Thymus (tissue), 11 donors: ENCODE data around the gene NRXN3. TPM values are rescaled to one million over a fixed set of nuclear protein-coding genes. Genes with fewer than 3 reads are reported as not detected.
A peak's percentile ranks its signal among the peaks of the same experiment; 100 is the strongest.

Experiments used
- DNase-seq, 9 donors: peaks; one replicate each; pipeline ENCODE4 v3.0.0-alpha.2; 2013; ENCODE audit warnings: low spot score in 9 of 9, low read depth in 6 of 9, missing footprints in 1 of 9
- H3K27ac ChIP-seq, 2 donors: one replicate each; pipeline ENCODE4 v1.5.1; 2013; ENCODE audit warnings: control low read depth in 1 of 2, low read depth in 1 of 2, low read length in 1 of 2, mild to moderate bottlenecking in 1 of 2, moderate library complexity in 1 of 2
- H3K27me3 ChIP-seq, 2 donors: one replicate each; pipeline ENCODE4 v1.5.1; 2013; ENCODE audit warnings: low read length in 1 of 2; ENCODE audit not compliant: control insufficient read depth in 2 of 2, insufficient read depth in 1 of 2
- H3K36me3 ChIP-seq, 2 donors: one replicate each; pipeline ENCODE4 v1.5.1; 2013; ENCODE audit warnings: low read length in 1 of 2, mild to moderate bottlenecking in 1 of 2, moderate library complexity in 1 of 2; ENCODE audit not compliant: control insufficient read depth in 2 of 2, insufficient read depth in 2 of 2
- H3K4me1 ChIP-seq, 2 donors: one replicate each; pipeline ENCODE4 v1.5.1; 2013; ENCODE audit warnings: low read length in 2 of 2; ENCODE audit not compliant: control insufficient read depth in 2 of 2, insufficient read depth in 2 of 2
- H3K4me3 ChIP-seq, 2 donors: one replicate each; pipeline ENCODE4 v1.5.1; 2013; ENCODE audit warnings: low read length in 2 of 2, control low read depth in 1 of 2, mild to moderate bottlenecking in 1 of 2
- H3K9me3 ChIP-seq, 2 donors: one replicate each; pipeline ENCODE4 v1.5.1; 2013; ENCODE audit warnings: low read length in 1 of 2, mild to moderate bottlenecking in 1 of 2; ENCODE audit not compliant: control insufficient read depth in 2 of 2, insufficient read depth in 1 of 2
- WGBS: extraction: QIAGEN DNeasy Blood & Tissue Kit; methylation state at CpG from one replicate; pipeline ENCODE4 v1.1.7; 2013; 5-methylcytosine and 5-hydroxymethylcytosine counted together
- polyA plus RNA-seq: library from polyadenylated mRNA; stranded (reverse); fragments of 200-250 nt; gene quantifications from one replicate; pipeline ENCODE4 v1.2.3, GENCODE V29; 2013
- total RNA-seq: library from RNA; stranded (reverse); fragments of 120-200 nt; gene quantifications from one replicate; pipeline ENCODE4 v1.2.4, GENCODE V29; 2013
- donor health status: healthy.

The NRXN3 gene
- total and polyA plus RNA-seq, 2 donors = 1.5 to 3.7 TPM

DNA sequence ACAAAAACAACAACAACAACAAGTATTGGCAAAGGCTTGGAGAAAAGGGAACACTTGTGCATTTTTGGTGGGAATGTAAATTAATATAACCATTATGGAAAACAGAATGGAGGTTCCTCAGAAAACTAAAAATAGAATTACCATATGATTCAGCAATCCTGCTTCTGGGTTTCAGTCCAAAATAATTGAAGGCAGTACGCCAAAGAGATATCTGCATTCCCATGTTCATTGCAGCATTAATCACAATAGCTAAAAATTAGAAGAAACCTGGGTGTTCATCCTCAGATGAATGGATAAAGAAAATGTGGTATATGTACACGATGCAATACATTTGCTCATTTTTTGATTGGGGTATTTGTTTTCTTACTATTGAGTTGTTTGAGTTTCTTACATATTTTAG lies 813.0 kb downstream of the NRXN3 start:
- Histone ChIP-seq H3K9me3 (no peaks in the 10 kb centered on the region), H3K4me3 (no peak overlapping the region), H3K4me1 (no peaks in the 10 kb centered on the region), H3K27ac (no peak overlapping the region), H3K27me3 (no peaks in the 10 kb centered on the region), H3K36me3 (no peaks in the 10 kb centered on the region)
- WGBS = 92% methylated on average over 2 of the region's 2 CpGs
- no peak for DNase-seq

DNA sequence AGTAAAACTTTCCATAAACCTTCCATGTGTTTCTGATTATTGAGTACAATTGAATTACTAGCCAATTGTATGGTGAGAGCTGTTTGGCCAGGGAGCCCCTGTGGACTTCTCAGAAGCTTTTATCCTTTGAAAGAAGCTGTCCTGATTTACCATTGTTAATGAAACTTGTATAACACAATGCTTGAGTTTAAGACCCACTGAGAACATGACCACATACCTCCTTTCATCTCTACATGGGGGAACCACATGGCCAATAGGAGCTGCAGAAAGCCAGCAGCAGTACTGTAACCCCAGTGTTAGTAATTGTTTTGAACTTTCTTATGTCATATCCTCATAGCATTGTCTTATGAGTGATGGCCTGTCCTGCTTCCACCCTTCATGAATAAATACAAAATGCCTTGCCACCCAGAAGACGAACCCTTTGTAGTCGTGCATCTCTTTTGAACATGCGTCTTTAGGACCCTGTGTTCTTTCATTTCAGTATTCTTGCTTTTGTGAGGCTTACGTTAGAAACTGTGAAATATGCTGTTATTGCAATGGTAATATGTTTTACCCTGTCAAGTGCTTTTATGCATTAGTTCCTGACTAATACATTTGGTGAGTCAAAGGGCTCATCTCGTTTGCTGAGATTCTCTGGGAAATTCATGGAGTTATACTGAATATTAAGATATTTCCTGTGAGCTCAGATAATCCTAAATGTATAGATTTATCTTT lies 815.7 kb downstream of the NRXN3 start:
- 57% methylated on average over 5 of the region's 5 CpGs for WGBS
- Histone ChIP-seq H3K27ac (no peak overlapping the region), H3K36me3 (no peaks in the 10 kb centered on the region), H3K4me1 (no peaks in the 10 kb centered on the region), H3K9me3 (no peaks in the 10 kb centered on the region), H3K27me3 (no peaks in the 10 kb centered on the region), H3K4me3 (no peak overlapping the region)
- DNase-seq = no peak

DNA sequence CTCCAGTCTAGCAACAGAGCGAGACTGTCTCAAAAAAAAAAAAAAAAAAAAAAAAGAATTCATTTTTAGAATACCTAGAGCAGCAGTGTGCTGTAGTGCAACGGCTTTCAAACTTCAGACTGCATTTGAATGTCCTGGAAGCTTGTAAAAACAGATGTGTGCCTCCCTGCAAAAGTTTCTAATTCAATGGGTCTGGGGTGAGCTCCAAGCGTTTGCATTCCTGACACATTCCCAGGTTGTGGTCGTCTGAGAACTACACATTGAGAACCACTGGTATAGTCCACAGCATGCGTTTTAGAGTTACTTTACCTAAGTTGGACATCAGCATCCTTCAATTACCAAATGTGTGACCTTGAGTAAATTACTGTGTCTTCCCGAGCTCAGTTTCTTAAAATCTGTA lies 816.8 kb downstream of the NRXN3 start:
- no peaks in the 10 kb centered on the region for H3K4me1 ChIP-seq
- H3K4me3 ChIP-seq = no peak overlapping the region
- 73% methylated on average over 6 of the region's 6 CpGs for WGBS
- no peaks in the 10 kb centered on the region for H3K36me3 ChIP-seq
- no peak for DNase-seq
- H3K27me3 ChIP-seq = no peaks in the 10 kb centered on the region
- H3K9me3 ChIP-seq = no peaks in the 10 kb centered on the region
- H3K27ac ChIP-seq = no peak overlapping the region

DNA sequence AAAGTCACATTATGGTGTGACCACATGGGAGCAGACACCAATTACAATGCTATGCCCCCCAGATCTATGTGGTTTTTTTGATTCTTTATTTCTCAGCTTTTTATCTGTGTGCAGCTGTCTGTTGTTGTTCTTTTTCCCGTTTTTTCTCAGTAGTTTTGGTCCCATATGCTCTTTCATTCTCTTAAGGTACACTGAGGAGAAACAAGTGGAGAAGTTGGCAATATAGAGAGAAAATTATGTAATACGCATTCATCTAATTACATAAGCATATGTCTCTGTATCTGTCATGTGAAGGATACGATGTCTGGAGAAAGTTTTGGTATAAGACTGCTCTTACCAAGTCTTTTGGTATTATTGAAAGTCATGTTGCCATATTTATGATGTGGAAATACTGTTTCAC lies 819.0 kb downstream of the NRXN3 start:
- Histone ChIP-seq H3K27me3 (no peaks in the 10 kb centered on the region), H3K36me3 (no peaks in the 10 kb centered on the region), H3K27ac (no peak overlapping the region), H3K9me3 (no peaks in the 10 kb centered on the region), H3K4me3 (no peak overlapping the region), H3K4me1 (no peaks in the 10 kb centered on the region)
- 82% methylated on average over 3 of the region's 3 CpGs for WGBS
- no peak for DNase-seq

DNA sequence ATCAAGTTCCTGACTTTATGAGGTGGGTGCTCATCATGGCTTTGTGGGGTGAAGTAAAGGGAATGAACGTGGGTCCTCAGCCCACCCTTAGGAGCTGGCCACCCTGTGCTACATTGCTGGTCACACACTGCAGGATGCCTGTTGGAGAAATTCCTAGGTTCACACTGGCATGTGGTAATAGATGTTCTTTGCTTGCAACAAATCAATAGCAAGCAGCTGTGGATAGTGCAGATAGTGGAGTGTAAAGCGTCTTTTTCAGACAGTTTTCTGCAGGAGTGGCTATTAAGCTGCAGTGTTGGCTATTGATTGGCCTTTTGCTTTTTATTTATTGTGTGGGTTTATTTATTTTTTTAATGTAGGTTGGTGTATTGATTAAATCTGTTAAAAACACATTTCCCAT lies 822.7 kb downstream of the NRXN3 start:
- 93% methylated on average over 2 of the region's 2 CpGs for whole genome bisulfite sequencing
- Histone ChIP-seq H3K36me3 (no peaks in the 10 kb centered on the region), H3K27ac (no peak overlapping the region), H3K9me3 (no peaks in the 10 kb centered on the region), H3K27me3 (no peaks in the 10 kb centered on the region), H3K4me3 (no peak overlapping the region), H3K4me1 (no peaks in the 10 kb centered on the region)
- no peak for DNase-seq

DNA sequence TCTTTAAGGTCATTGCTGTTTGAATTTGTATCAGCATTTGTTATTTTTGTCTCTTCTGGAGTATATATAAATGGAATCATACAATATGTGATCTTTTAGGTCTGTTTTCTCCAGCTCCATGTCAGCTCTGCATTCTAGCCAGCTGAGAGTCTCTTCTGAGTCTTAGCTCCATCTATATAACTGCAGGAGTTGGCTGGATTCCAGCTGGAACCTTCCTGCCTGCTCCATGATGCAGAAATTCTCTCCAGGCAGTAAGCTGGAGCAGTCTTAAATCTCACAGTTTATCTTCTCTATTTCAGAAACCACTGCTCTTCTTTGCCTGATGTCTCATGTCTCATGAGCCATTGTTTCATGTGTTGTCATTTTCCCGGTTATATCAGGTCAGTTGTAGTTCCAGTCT lies 827.6 kb downstream of the NRXN3 start:
- Histone ChIP-seq H3K27me3 (no peaks in the 10 kb centered on the region), H3K36me3 (no peaks in the 10 kb centered on the region), H3K9me3 (no peaks in the 10 kb centered on the region), H3K4me1 (no peaks in the 10 kb centered on the region), H3K4me3 (no peak overlapping the region), H3K27ac (no peak overlapping the region)
- peak in 1 of 9 donors; percentile 1 for DNase-seq
- WGBS = 94% methylated on average over 1 of the region's 1 CpG

DNA sequence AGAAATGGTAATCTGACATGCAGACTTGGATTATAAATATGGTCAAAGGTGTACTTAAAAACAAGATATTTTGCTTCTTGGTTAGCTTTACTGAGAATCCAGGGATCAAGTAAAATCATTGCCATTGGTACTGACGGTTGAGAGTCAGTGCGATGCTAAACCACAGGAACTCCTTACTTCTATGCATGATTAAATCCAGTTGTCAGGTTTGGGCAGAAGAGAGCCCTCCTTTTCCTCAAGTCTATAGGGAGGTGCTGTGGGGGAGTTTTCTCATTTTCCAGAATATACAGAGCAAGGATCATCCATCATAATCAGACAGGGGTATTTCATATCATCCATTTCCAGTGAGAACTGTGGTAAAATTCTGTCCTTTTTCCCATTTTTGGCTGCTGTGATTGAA lies 839.1 kb downstream of the NRXN3 start:
- Histone ChIP-seq H3K9me3 (no peaks in the 10 kb centered on the region), H3K27ac (no peak overlapping the region), H3K36me3 (no peaks in the 10 kb centered on the region), H3K27me3 (no peaks in the 10 kb centered on the region), H3K4me1 (no peaks in the 10 kb centered on the region), H3K4me3 (no peak overlapping the region)
- WGBS = 86% methylated on average over 2 of the region's 2 CpGs
- no peak for DNase-seq

DNA sequence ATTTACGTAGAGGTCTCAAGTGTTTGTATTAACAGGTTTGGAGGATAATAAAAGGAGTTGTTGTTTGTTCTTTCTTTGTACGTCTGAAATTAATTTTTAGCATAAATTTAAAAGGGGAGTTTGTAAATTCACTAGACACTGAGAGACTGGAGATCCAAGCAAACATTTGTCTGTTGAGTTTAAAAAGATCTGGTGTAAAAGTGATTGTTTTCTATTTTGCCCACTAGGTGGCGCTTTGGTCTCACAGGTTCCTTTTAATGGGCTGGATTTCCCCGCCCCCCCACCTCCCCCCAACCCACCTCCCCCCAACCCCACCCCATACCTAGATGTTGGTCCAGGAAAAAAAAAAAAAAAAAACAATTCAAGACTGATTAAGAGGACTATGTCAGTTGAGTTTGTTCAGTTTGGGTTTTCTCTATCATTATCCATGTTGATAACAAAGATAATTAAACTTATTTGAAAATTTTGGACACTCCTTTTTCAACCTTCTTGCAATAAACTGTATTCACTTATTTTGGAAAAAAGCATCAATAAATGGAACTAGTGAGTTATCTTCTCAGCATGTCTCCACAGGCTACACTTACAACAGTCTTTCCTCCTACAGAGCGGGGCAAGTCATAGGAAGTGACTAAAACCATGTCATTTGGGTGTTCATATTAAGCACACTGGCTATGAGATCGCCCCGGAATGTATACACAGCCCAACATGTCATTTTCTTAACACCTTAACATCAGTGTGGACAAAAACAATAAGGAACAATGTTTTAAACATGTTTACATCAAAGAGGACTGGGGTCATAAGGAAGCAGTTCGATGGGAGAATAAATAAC lies 841.1 kb downstream of the NRXN3 start:
- no peak overlapping the region for H3K27ac ChIP-seq
- H3K36me3 ChIP-seq = no peaks in the 10 kb centered on the region
- no peaks in the 10 kb centered on the region for H3K4me1 ChIP-seq
- no peak overlapping the region for H3K4me3 ChIP-seq
- H3K9me3 ChIP-seq = no peaks in the 10 kb centered on the region
- no peaks in the 10 kb centered on the region for H3K27me3 ChIP-seq
- WGBS = 58% methylated on average over 8 of the region's 8 CpGs
- peak in 4 of 9 donors; percentile 2 to 26 (median 8) for DNase-seq

DNA sequence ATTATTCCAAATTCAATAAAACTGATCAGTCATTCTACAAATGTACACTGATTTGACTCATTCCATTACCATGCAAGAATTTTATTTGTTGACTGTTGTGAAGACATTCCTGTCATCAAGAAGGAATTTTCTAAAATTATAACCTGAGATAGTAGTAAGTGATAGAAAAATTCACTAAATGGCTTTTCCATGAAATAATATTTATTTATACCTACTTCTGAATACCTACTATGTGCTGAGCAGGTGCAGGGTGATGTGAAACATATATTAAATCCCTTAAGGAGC lies 841.7 kb downstream of the NRXN3 start:
- Histone ChIP-seq H3K36me3 (no peaks in the 10 kb centered on the region), H3K9me3 (no peaks in the 10 kb centered on the region), H3K27me3 (no peaks in the 10 kb centered on the region), H3K27ac (no peak overlapping the region), H3K4me3 (no peak overlapping the region), H3K4me1 (no peaks in the 10 kb centered on the region)
- DNase-seq = no peak
